PC-3 (cell line): ENCODE measurements around the gene NHP2. TPM values are rescaled to one million over a fixed set of nuclear protein-coding genes. Genes with fewer than 3 reads are reported as not detected.

Source experiments
- ATAC-seq: fragments of 200-7000 bp; cut with Tn5 transposase; 2 replicates; pipeline ENCODE4 v1.9.1; 2020; ENCODE audit warnings: mild to moderate bottlenecking, moderate library complexity
- BruUV-seq: library from RNA; stranded (reverse); fragments of 400-500 nt; replicated peaks from 2 replicates; lab custom pipeline; 2021; lab: Mats Ljungman, UMichigan
- CTCF ChIA-PET: fragments of 300-600 bp; sonication (Branson Sonifier 250); formaldehyde crosslinking; loops from one replicate; lab custom pipeline; 2022; ENCODE audit warnings: antibody characterized with exemption; lab: Charles Lee
- POLR2A ChIA-PET: fragments of 300-600 bp; sonication (Branson Sonifier 250); formaldehyde crosslinking; loops from one replicate; lab custom pipeline; 2022; ENCODE audit warnings: antibody characterized with exemption; ENCODE audit not compliant: unreplicated experiment; lab: Charles Lee
- DNase-seq: peaks from one replicate; pipeline ENCODE4 v3.0.0-alpha.2; 2015
- H2AFZ ChIP-seq: fragments of 300-600 bp; sonication (generic); 2 replicates; pipeline ENCODE4 v1.6.0; 2016; ENCODE audit warnings: antibody characterized with exemption, low read length
- H3F3A ChIP-seq: fragments of 300-600 bp; sonication (generic); one replicate; pipeline ENCODE4 v1.6.0; 2017; ENCODE audit warnings: antibody characterized with exemption, low read length, control low read depth, mild to moderate bottlenecking; ENCODE audit not compliant: unreplicated experiment
- H3K27ac ChIP-seq: fragments of 300-600 bp; sonication (generic); 2 replicates; pipeline ENCODE4 v1.5.1; 2016; ENCODE audit warnings: mild to moderate bottlenecking, low read length
- H3K27me3 ChIP-seq: fragments of 300-600 bp; sonication (generic); 2 replicates; pipeline ENCODE4 v1.6.1; 2016; ENCODE audit warnings: low read length, mixed read lengths
- H3K36me3 ChIP-seq: fragments of 300-600 bp; sonication (generic); 2 replicates; pipeline ENCODE4 v1.6.1; 2016; ENCODE audit warnings: low read depth, mixed run types, low read length, mixed read lengths
- H3K4me1 ChIP-seq: fragments of 300-600 bp; sonication (generic); 2 replicates; pipeline ENCODE4 v1.5.1; 2016; ENCODE audit warnings: low read length; ENCODE audit not compliant: insufficient read depth
- H3K4me2 ChIP-seq: fragments of 300-600 bp; sonication (generic); 2 replicates; pipeline ENCODE4 v1.6.0; 2016; ENCODE audit warnings: low read length
- H3K4me3 ChIP-seq: fragments of 300-600 bp; sonication (generic); 2 replicates; pipeline ENCODE4 v1.5.1; 2016; ENCODE audit warnings: mild to moderate bottlenecking, low read length, mixed read lengths
- H3K79me2 ChIP-seq: fragments of 300-600 bp; sonication (generic); 2 replicates; pipeline ENCODE4 v1.6.1; 2017; ENCODE audit warnings: low read length, mixed read lengths
- H3K9ac ChIP-seq: fragments of 300-600 bp; sonication (generic); 2 replicates; pipeline ENCODE4 v1.6.0; 2016; ENCODE audit warnings: mild to moderate bottlenecking, low read length
- H3K9me2 ChIP-seq: fragments of 300-600 bp; sonication (generic); replicated peaks from 2 replicates; pipeline ENCODE4 v1.6.1; 2016; ENCODE audit warnings: mixed run types, low read length, mixed read lengths
- H3K9me3 ChIP-seq: fragments of 300-600 bp; sonication (generic); 2 replicates; pipeline ENCODE4 v1.6.1; 2016; ENCODE audit warnings: low read length, mixed read lengths
- H4K20me1 ChIP-seq: fragments of 300-600 bp; sonication (generic); 2 replicates; pipeline ENCODE4 v1.6.1; 2016; ENCODE audit warnings: low read length, mixed read lengths
- EZH2 ChIP-seq: fragments of 300-600 bp; sonication (generic); IDR thresholded peaks from one replicate; pipeline ENCODE4 v1.6.1; 2017; ENCODE audit warnings: antibody characterized with exemption, mild to moderate bottlenecking, low read length; ENCODE audit not compliant: unreplicated experiment
- EZH2phosphoT487 ChIP-seq: fragments of 300-600 bp; sonication (generic); IDR thresholded peaks from 2 replicates; pipeline ENCODE4 v1.6.1; 2018; ENCODE audit warnings: mild to moderate bottlenecking, antibody characterized with exemption, low read length, borderline replicate concordance
- intact Hi-C: fragments of 100-400 bp; cut with micrococcal nuclease; formaldehyde crosslinking; loops from 2 replicates; pipeline ENCODE4 v1.9.0; 2023
- total RNA-seq: library from RNA; depleted of rRNA; stranded (reverse); fragments of >200 nt; gene quantifications from 2 replicates; pipeline ENCODE4 v1.2.3, GENCODE V29; 2014
- TF ChIP-seq, protein P1 (sequence below): fragments of 300-600 bp; sonication (generic); conservative IDR thresholded peaks from 2 replicates; pipeline ENCODE4 v1.5.1; 2017; ENCODE audit warnings: antibody characterized with exemption, low read depth, mild to moderate bottlenecking, low read length

The NHP2 gene
- total RNA-seq, 1 experiment from 2014 or later = 649 TPM

DNA sequence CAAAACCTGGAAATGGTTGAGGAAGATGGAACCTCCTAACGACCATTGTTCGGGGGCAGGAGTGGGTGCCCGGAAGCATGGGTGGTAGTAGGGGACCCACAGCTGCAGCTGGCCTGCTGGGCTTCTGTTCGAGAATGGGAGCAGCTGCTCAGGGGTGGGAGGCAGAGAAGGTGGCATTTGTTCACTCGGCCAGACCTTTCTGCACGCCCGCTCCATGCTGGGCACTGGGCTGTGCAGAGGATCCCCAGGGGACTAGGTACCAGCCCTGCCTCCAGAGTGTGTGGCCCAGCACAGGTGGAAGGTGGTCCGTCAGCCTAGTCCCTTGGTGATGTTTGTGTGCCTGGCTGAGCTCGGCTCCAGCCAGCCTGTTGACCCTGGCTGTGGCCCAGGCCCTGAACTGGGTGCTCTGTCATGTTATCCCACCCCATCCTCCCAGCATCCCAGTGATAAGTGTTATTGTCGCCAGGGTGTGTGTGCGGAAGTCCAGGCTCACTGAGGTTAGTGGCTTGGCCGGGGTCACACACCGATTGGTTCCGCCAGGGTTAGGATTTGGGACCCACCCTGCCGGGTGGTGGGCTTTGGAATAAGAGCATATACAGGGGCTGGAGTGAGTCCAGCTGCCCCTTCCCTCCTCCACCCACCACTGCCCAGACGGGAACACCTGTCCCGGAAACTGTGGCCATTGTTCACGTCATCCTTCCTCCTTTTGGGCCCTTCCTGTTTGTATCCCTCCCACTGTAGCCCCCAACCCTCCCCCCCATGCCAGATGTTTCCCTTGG is 35.6 kb downstream of the NHP2 start:
- CTCF ChIA-PET = no interaction called here

DNA sequence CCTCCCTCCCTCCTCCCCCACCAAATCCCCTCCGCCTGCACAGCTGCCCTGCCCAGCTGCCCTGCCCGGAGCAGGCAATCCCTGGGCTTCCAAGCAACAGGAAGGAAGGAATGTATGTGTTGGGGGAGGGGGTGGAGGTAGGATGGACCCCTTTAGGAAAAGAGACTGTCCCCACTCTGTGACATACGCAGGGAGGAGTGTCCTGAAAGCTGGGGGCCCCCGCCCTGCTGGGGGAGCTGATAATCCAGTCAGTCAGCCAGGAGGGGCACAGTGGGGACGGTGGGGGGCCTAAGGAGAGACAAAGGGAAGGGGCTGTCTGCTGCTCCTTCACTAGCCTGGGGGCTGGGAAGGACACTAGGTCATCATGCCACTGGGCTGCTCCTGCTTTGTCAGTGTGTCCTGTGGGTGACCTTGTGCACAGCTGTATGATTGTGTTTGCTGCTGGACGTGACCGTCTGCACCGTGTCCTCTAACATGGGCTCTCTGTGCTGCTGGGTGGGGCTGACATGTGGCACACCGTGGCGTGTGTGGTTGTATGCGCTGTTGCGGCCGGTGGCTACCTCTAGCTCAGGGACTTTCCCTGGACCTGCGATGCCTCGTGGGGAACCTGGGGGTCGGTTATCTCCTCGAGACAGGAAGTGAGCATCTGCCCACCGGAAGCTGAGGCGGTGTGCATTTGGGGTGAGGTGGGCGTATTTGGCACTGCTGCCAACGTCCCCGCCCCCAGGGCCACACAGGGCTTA is 37.4 kb downstream of the NHP2 start:
- Histone ChIP-seq H3K4me1 (peaks cover 9% of the 10 kb centered on the region), H3K9ac (no peak overlapping the region), H3K9me3 (no peaks in the 10 kb centered on the region), H3K4me3 (no peak overlapping the region), H2AFZ (no peak overlapping the region), H3K9me2 (no peaks in the 10 kb centered on the region), H3K27me3 (peaks cover 51% of the 10 kb centered on the region), H3K79me2 (no peaks in the 10 kb centered on the region), H3F3A (no peaks in the 10 kb centered on the region), H3K36me3 (no peaks in the 10 kb centered on the region), H3K27ac (no peak overlapping the region), H4K20me1 (no peaks in the 10 kb centered on the region), H3K4me2 (no peak overlapping the region)
- no TSS peak for BruUV-seq
- ChIA-PET POLR2A (no interaction called here), CTCF (no interaction called here)
- TF ChIP-seq EZH2phosphoT487 (no peak), EZH2 (no peak)
- TF ChIP-seq, protein P1, sequence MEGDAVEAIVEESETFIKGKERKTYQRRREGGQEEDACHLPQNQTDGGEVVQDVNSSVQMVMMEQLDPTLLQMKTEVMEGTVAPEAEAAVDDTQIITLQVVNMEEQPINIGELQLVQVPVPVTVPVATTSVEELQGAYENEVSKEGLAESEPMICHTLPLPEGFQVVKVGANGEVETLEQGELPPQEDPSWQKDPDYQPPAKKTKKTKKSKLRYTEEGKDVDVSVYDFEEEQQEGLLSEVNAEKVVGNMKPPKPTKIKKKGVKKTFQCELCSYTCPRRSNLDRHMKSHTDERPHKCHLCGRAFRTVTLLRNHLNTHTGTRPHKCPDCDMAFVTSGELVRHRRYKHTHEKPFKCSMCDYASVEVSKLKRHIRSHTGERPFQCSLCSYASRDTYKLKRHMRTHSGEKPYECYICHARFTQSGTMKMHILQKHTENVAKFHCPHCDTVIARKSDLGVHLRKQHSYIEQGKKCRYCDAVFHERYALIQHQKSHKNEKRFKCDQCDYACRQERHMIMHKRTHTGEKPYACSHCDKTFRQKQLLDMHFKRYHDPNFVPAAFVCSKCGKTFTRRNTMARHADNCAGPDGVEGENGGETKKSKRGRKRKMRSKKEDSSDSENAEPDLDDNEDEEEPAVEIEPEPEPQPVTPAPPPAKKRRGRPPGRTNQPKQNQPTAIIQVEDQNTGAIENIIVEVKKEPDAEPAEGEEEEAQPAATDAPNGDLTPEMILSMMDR = no peak
- intact Hi-C loops = no loop called here
- ATAC-seq (no peak), DNase-seq (no peak)

More for the DNA sequence above, 35.6 kb downstream of the NHP2 start:
- no peaks in the 10 kb centered on the region for H3K9me2 ChIP-seq
- no peak for DNase-seq
- H3K36me3 ChIP-seq = no peaks in the 10 kb centered on the region
- H3K27ac ChIP-seq = no peak overlapping the region
- H4K20me1 ChIP-seq = no peaks in the 10 kb centered on the region
- no peak overlapping the region for H3K4me3 ChIP-seq
- TF ChIP-seq, protein P1 = no peak
- no peak for TF ChIP-seq EZH2phosphoT487
- no peak for TF ChIP-seq EZH2
- POLR2A ChIA-PET = no interaction called here
- no peaks in the 10 kb centered on the region for H3K79me2 ChIP-seq
- ATAC-seq = no peak
- H3K9me3 ChIP-seq = no peaks in the 10 kb centered on the region
- no peak overlapping the region for H3K4me2 ChIP-seq
- no TSS peak for BruUV-seq
- H3K27me3 ChIP-seq = peaks cover 38% of the 10 kb centered on the region
- intact Hi-C loops = no loop called here
- no peaks in the 10 kb centered on the region for H3F3A ChIP-seq
- peaks cover 15% of the 10 kb centered on the region for H3K4me1 ChIP-seq
- H2AFZ ChIP-seq = no peak overlapping the region
- no peak overlapping the region for H3K9ac ChIP-seq

DNA sequence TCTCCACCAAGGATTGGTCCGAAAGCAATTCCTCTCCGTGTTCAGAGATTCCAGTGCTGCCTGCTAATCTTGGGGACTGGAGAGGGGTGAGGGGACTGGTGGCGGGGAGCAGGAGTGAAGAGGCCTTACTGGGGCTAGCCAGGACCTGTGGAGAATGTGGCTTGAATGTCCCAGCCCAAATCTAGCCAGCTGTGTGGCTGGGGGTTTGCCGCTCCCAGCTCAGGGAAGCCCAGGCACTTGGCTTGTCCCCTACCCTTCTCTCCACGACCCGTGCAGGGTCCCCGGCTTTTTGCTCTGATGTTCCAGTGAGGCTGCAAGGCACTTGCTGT is 37.9 kb downstream of the NHP2 start:
- ATAC-seq (no peak), DNase-seq (no peak)
- H2AFZ ChIP-seq = no peak overlapping the region
- H3K36me3 ChIP-seq = no peaks in the 10 kb centered on the region
- no peaks in the 10 kb centered on the region for H4K20me1 ChIP-seq
- ChIA-PET CTCF (no interaction called here), POLR2A (no interaction called here)
- H3K9me2 ChIP-seq = no peaks in the 10 kb centered on the region
- no peaks in the 10 kb centered on the region for H3K79me2 ChIP-seq
- no peak overlapping the region for H3K27ac ChIP-seq
- H3K9me3 ChIP-seq = no peaks in the 10 kb centered on the region
- peaks cover 6% of the 10 kb centered on the region; the same call in 1 of the 2 replicates for H3K4me1 ChIP-seq
- intact Hi-C loops = no loop called here
- TF ChIP-seq EZH2phosphoT487 = no peak
- TF ChIP-seq, protein P1 = no peak
- no peak for TF ChIP-seq EZH2
- no peak overlapping the region for H3K4me3 ChIP-seq
- peaks cover 51% of the 10 kb centered on the region for H3K27me3 ChIP-seq
- no peak overlapping the region for H3K9ac ChIP-seq
- no peaks in the 10 kb centered on the region for H3F3A ChIP-seq
- no TSS peak for BruUV-seq
- H3K4me2 ChIP-seq = no peak overlapping the region
